IMR-90 (cell line): ENCODE data around the gene GPBAR1.

Experiments used
- CEBPB ChIP-seq: IDR thresholded peaks from 2 replicates; pipeline ENCODE4 v1.6.1; 2012; ENCODE audit warnings: low read depth, low read length, improper control_type of control experiment
- CTCF ChIP-seq: conservative IDR thresholded peaks from 2 replicates; pipeline ENCODE4 v1.5.1; 2012; ENCODE audit warnings: mild to moderate bottlenecking, low read depth, low read length, improper control_type of control experiment
- FOS ChIP-seq: fragments of 150-350 bp; IDR thresholded peaks from 2 replicates; pipeline ENCODE4 v1.6.1; 2016; ENCODE audit warnings: low read depth, low read length
- MAFK ChIP-seq: IDR thresholded peaks from 2 replicates; pipeline ENCODE4 v1.6.1; 2012; ENCODE audit warnings: low read depth, low read length, improper control_type of control experiment
- MAZ ChIP-seq: IDR thresholded peaks from 2 replicates; pipeline ENCODE4 v1.6.1; 2012; ENCODE audit warnings: low read depth, mild to moderate bottlenecking, low read length, improper control_type of control experiment, moderate library complexity, borderline replicate concordance
- POLR2A ChIP-seq: IDR thresholded peaks from 2 replicates; pipeline ENCODE4 v1.6.1; 2012; ENCODE audit warnings: mild to moderate bottlenecking, low read depth, low read length
- RAD21 ChIP-seq: IDR thresholded peaks from 2 replicates; pipeline ENCODE4 v1.6.1; 2012; ENCODE audit warnings: low read length, improper control_type of control experiment
- RCOR1 ChIP-seq: IDR thresholded peaks from 2 replicates; pipeline ENCODE4 v1.6.1; 2012; ENCODE audit warnings: mild to moderate bottlenecking, low read length, improper control_type of control experiment; ENCODE audit not compliant: insufficient replicate concordance
- RFX5 ChIP-seq: IDR thresholded peaks from 2 replicates; pipeline ENCODE4 v1.8.0; 2012; ENCODE audit warnings: low read depth, mild to moderate bottlenecking, low read length, moderate library complexity
- SMC3 ChIP-seq: fragments of 150-350 bp; IDR thresholded peaks from 2 replicates; pipeline ENCODE4 v1.6.1; 2016; ENCODE audit warnings: low read depth, mild to moderate bottlenecking, antibody characterized with exemption, low read length, moderate library complexity
- USF2 ChIP-seq: fragments of 150-350 bp; IDR thresholded peaks from 2 replicates; pipeline ENCODE4 v1.6.1; 2017; ENCODE audit warnings: mild to moderate bottlenecking, antibody characterized with exemption, low read length, low read depth

GRCh38 chr2:218270721-218271486, 10.1 kb downstream of the GPBAR1 start:
- TF ChIP-seq CTCF (no peak), SMC3 (no peak), CEBPB (no peak), USF2 (no peak), POLR2A (no peak), RFX5 (no peak), MAZ (no peak), RCOR1 (no peak), MAFK (no peak), FOS (no peak), RAD21 (no peak)
